NCI-H345 treated with DMSO at 0.1 percent for 48 hours (cell line): ENCODE measurements around the gene PCID2.
"Not testable (repeated sequence)": the region's sequence is repeated elsewhere in the genome, so short reads cannot be mapped to it uniquely, and the experiment has no call there.

ENCODE experiments used
- DNase-seq: peaks from one replicate; lab custom pipeline; 2025; ENCODE audit not compliant: unreplicated experiment; lab: John Stamatoyannopoulos, UW

Gene PCID2

DNA sequence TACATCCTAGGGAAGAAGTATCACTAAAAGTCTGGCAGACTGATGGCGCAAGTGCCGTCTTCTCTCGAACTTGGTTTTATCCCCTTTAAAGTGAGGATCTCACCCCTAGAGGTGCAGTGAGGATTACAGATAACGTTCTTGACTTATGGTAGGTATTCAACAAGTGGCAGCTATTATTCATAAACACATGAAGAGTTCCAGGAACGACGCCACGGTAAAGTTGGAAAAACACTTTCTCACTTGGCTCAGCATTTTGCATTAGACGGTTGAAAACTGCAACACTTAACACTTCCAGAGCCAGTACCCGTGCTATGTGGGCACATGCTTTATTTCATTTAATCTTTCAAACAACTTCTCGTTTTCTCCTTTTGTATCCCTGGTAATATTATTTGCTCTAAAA lies 41.3 kb downstream of the PCID2 start:
- DNase-seq, result no peak

DNA sequence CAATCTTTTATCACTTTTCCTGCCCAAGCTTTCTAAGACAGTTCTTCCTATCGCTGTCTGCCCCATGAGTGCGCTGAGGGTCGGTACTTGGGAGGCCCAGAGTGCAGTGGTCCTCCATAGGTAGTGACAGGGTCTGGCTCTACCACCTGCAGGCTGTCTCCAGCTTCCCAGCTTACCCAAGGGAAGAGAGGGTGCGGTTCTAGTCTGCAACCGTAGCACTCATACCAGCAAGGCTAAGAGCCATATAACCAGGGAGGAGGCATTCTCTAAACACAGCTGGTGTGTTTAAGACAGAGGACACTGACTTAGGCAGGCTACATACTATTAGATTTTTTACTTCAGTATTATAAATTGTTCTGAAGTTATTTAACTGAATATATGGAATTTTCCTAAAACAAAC lies 41.8 kb downstream of the PCID2 start:
- no peak for DNase-seq

DNA sequence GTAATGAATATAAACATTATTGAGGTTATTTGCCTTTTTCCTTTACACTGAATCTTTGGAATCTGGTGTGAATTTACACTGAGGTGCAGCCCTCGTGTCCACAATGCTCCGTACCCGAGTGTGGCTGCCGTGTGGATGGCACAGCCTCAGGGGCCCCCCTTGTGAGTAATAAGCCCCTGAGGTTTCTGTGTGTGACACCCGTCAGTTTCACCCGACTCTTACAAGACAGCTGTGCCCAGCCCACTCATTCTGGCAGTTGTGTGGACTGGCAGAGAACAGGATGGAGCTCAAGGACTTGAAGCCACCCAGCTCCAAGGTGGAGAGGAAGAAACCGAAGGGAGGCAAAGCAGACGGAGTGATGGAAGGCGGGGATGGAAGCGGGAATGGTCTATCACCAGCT lies 42.2 kb downstream of the PCID2 start:
- DNase-seq, result no peak

DNA sequence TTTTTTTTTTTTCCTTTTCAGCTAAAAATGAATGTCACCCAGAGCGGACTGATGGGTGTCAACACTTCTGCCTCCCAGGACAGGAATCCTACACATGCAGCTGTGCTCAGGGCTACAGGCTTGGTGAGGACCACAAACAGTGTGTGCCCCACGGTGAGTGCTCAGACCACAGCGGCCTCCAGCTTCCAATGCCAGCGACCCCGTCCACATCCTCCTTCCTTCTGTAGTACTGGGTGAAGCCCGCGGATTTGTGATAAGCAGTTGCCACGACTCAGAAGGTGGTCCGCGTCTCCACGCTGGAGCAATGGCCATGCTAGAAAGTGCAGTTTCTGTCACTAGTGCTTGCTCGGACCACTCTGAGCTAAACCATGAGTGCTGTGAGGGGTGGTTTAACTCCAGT lies 44.0 kb downstream of the PCID2 start:
- no peak for DNase-seq

DNA sequence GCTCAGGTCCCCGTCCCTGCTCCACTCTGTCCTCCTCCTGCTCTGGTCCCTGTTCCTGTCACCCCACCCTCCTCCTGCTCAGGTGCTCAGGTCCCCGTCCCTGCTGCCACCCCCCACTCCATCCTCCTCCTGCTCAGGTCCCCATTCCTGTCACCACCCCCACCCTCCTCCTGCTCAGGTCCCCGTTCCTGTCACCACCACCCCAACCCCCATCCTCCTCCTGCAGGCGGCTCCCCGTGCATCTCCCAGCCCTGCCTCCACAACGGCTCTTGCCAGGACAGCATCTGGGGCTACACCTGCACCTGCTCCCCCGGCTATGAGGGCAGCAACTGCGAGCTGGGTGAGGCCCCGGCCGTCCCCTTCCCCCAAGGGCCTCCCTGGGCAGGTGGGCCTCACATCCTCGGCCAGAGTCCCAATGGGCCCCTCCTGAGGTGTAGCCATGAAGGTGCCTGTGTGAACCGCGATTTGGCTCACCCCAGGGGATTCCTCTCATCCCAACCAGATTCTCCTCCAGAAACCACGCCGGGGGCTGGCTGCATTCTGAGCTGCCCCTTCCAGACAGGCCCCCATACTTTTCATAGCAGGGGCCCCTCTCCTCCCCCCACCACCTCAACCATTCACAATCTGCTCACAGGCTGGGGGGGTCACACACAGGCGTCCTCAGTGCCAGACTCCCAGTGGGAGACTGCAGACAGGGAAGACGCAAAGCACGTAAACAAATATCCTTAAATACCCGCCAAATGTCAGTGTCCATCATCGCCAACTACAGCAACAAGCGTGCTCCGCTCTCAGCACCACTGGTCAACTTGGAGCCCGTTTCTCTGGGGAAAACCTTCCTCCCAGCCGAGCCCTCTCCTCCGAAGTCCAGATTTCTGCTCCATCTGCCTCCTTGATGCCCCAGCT lies 45.4 kb downstream of the PCID2 start:
- peak; percentile 11 for DNase-seq

DNA sequence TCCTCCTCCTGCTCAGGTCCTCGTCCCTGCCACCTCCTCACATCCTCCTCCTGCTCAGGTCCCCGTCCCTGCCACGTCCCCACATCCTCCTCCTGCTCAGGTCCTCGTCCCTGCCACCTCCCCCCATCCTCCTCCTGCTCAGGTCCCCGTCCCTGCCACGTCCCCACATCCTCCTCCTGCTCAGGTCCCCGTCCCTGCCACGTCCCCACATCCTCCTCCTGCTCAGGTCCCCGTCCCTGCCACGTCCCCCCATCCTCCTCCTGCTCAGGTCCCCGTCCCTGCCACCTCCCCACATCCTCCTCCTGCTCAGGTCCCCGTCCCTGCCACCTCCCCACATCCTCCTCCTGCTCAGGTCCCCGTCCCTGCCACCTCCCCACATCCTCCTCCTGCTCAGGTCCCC lies 46.5 kb downstream of the PCID2 start:
- not testable (repeated sequence) for DNase-seq

DNA sequence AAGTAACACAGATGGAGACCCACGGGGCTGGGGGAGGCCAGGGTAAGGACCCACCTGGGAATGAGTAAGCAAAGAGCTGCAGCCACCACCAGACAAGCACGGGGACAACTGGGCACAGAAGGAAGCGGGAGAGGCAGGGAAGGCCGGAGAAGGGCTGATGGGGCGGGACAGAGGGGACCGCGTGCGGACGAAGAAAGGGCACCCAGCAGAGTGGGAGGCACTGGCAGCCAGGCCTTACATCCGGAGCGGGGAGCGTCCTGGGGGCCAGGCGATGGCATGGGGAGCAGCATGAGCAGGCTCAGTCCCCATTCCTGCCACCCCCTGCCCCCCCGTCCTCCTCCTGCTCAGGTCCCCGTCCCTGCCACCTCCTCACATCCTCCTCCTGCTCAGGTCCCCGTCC lies 47.0 kb downstream of the PCID2 start:
- DNase-seq, result no peak

DNA sequence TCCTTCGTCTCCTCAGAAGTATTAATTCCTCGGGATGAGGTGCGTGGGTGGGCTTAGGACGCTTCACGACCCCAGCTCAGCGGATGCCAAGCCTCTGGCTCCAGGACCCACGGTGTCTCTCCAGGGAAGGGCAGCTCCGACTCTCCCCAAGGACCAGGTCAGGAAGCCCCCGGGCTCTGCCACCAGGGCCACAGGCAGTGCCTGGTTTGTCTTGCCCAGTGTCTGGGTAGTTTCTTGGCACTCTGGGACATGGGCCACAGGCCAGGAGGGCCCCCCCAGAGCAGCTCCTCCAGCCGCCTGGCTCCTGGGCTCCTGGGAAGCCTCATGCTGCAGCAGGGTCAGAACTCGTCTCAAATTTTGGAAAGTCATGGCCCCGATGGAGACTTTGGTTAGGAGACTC lies 47.5 kb downstream of the PCID2 start:
- no peak for DNase-seq

DNA sequence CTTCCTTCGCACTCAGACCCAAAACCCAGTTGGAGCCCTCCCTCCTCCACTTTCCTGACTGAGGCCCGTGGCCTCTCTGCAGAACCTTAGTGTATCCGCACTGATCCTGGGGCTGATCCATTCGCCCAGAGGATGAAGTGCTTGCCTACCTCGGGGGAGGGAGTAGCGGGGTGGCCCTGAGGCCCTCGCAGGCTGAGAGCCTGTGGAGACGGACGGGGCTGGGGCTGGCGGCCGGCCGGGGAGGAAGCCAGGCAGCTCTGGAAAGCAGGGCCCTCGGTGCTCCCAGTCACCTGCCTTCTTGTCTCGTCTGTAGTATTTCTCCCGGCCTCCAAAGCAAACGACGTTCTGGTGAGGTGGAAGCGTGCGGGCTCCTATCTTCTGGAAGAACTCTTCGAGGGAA lies 48.8 kb downstream of the PCID2 start:
- no peak for DNase-seq

DNA sequence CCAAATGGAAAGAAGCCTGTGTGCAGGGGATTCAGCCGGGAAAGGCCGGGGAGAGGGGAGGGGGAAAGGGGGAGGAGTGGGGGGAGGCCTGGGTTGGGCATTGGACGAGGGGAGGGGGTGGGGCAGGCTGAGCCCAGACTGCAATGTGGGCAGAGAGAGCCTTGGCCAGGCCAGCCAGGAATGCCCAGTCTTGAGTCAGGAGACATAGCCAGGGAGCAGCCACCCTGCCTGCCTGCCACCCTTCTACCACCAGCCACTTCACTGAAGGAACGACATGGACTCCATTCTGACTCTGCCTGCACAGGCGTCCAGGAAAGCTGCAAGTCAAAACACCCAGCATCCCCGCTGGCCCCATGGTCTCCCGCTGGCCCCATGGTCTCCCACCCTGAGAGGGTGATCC lies 49.5 kb downstream of the PCID2 start:
- no peak for DNase-seq

DNA sequence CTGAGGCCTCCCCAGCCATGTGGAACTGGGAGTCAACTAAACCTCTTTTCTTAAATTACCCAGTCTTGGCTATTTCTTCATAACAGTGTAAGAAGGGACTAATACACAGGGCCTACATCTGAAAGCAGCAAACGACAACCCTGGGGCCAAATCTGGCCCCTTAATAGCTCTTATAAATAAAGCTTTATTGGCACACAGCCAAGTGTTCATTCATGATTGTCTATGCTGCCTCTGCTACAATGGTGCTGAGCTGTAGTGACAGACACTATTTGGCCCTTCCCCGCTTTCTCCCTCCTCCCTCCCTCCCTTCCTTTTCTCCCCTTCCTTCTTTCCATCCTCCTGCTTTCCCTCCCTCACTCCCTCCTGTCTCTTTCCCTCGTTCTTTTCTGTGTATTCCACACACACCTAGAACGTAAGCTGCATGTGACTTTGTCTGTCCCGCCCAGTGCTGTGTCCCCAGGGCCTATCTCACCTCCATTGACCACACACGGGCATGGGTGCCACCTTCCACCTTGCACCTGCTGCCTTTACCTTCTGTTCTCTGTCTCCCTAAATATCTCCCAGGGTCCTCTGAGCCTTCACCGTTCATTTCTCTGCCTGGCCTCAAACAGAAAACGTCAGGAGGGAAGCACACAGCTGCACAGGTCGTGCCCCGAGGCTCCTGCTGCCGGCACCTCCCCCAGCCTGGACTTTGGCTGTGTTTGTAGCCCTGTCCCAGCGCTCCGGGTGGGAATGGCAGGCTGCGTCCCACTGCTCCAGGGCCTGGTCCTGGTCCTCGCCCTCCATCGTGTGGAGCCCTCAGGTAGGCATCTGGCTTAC lies 50.3 kb downstream of the PCID2 start, which contains the start of gene PROZ:
Gene PROZ, plus strand, starts transcription at position 720 of the 819 bp plus-strand sequence. Its CDS starts 13 bp downstream, at position 733.
- DNase-seq, result peak; percentile 55

DNA sequence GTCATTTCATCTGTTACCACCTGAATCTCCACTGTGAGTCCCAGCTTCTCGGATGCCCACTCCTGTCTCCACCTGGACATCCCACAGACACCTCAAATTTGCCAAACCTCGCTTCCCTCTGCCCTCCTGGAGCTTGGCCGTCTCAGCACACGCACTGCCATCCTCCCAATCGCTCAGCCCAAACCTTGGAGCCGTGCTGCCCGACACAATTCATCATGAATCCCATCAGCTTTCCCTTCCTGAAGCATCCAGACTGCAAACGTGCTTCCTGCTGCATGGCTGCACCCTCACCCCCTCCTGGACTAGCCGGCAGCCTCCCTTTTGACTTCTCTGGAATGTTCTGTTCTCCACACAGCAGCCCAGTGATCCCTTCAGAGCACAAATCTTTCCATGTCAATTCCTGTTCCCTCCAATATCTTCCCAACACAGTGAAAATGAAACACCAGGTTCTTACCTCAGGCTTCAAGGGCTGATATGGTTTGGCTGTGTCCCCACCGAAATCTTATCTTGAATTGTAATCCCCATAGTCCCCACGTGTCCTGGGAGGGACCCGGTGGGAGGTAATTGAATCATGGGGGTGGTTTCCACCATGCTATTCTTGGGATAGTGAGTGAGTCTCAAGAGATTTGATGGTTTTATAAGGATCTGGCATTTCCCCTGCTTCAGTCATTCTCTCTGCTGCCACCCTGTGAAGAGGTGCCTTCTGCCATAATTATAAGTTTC lies 51.1 kb downstream of the PCID2 start:
- DNase-seq, result no peak

DNA sequence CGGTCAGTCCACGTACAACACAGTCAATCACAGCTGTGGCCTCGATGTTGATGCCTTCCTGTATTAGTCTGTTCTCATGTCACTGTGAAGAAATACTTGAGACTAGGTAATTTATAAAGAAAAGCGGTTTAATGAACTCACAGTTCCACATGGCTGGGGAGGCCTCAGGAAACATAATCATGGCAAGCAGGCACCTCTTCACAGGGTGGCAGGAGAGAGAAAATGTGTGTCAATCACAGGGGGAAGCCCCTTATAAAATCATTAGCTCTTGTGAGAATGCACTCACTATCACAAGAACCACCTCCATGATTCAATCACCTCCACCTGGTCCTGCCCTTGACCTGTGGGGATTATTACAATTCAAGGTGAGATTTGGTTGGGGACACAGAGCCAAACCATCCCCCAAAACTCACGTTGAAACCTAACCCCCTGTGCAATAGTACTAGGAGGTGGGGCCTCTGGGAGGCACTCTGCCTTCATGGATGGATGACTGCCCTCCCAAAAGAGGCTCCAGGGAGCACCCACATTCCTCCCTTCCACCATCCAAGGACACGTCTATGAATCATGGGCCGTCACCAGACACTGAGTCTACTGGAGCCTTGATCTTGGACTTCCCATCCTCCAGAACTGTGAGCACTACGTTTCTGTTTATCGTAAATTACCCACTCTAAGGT lies 52.4 kb downstream of the PCID2 start:
- no peak for DNase-seq

DNA sequence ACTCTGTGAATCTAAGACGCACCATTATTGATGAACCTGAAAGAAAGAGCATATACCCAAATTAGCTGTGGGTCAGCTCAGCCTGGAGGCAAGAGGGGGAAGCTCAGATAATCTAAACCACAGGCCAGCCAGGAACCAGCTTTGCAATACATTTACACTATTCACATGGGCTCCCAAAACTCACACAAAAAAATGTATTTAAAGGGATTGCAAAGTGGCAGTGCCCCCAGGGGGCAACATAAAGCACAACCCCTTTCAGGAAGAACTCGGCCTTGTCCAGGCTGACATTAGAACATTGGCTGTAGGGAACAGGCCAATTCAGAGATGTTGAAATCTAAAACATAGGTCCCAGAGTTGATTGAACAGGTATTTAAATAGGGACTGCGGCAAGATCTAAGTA lies 53.3 kb downstream of the PCID2 start:
- DNase-seq, result no peak

DNA sequence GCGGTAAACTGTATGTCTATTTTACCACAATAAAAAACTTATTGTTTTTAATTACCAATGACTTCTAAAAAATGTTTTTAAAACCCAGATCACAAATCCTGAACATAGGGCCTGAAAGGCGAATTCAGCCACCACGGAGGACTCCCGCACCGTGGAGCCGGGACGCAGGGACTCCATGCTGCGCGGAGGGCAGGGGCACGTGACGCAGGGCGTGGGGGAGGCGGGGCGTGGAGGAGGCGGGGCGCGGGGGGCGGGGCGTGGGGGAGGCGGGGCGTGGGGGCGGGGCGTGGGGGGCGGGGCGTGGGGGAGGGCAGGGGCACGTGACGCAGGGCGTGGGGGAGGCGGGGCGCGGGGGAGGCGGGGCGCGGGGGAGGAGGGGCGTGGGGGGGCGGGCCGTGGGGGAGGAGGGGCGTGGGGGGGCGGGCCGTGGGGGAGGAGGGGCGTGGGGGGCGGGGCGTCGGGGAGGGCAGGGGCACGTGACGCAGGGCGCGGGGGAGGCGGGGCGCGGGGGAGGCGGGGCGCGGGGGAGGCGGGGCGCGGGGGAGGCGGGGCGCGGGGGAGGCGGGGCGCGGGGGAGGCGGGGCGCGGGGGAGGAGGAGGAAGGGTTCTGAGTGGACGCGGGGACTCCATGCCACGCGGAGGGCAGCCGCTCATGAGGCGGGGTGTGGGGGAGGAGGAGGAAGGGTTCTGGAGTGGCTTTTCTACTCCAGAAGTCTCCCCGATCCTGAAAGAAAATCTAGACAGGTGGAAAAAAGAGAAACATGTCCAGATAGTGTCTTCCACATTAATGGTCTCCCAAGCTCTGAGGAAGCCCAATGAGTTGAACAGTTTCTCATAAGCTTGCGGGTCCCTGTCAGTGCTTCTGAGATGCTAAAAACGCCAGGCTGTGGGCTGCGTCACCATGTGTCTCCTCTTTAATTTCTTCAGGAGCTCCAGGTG lies 54.4 kb downstream of the PCID2 start:
- DNase-seq, result peak; percentile 31

DNA sequence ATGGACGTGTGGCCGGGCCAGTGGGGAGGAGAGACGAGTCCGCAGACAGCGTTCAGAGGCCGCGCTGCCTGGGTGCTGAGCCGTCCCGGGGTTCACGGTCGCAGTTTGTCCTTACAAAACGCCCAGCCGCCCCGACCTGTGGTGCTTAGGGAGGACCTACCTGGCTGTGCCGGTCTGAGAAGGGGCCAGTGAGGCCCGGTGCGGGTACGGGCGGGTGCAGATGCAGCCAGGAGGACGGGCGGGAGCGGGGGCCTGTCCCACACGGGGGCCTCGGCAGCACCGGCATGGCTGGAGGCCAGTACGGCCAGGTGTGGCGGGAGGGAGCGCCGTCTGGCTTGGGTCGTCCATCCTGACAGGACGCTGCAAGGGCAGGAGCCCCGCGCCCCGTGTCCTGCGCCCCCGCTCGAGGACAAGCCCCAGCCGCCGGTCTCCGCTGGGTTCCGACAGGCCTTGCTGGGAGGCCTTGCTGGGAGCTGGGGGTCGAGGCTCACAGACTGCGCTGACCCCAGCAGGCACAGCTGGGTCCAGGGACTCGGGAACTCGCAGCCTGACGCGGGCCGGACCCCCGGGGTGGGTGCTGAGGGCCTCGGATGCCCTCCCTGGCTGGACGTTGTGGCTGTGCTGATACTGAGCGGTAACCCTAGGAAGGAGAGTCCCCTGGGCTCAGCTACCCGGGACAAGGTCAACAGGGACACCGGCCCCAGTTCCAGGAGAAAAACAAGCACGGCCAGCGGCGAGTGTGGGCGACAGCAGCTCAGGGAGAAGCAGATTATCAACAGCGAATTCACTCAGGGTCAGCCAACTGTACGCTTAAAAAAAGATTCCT lies 55.3 kb downstream of the PCID2 start:
- no peak for DNase-seq

DNA sequence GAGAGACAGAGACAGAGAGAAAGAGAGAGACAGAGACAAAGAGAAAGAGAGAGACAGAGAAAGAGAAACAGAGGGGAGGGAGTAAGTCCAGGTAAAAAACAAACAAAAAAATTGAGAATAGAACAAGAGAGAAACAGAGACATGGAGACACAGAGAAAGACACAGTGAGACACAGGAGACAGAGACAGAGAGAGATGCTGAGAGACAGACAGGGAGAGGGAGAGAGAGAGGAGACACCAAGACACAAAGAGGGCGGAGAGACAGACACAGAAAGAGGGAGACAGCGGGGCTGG lies 55.8 kb downstream of the PCID2 start:
- no peak for DNase-seq

DNA sequence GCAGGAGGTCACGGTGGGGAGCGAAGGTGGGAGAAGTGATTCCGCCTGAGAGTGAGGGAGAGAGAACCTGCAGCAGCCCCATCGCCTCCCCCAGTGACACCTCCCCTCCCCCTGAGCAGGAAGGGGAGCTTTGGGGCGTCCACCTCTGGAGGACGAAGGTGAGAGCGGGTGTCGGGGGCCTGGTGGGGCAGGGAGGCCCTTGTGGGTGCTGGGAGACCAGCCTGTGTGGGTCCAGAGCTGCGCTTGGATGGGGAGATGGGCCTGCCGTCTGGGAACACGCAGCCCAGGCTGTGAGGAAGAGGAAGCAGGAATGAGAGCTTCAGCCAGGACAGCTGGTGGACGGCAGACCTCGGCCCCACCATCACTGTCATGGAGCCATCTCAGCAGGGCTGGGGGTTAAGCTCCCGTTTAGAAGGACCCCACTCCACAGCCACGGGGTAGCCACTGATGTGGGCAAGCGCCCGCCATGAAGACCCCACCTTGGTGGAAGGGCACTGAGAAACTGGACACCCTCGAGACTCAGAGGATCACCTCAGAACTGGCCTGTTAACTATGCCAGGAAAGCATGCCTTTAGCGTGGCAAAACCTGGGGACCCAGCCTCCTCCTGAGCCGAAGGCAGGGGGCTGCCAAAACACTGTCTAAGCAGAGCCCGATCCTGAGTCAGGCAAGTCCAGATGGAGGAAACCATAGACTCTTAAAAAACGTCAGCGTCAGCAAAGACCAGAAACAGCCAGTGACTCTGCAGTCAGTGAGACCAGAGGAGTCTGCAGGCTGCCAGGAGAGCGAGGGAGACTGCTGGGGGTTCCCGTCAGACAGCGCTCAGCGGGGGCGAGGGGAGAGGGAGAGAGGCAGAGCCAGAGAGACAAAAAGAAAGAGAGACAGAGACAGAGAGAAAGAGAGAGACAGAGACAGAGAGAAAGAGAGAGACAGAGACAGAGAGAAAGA lies 56.5 kb downstream of the PCID2 start:
- DNase-seq, result no peak
